Vein endothelial cell (primary cell): ENCODE measurements around the gene TP53AIP1. TPM values are rescaled to one million over a fixed set of nuclear protein-coding genes. Genes with fewer than 3 reads are reported as not detected.

Experiments
- total RNA-seq: library from RNA; depleted of rRNA; stranded (reverse); fragments of >200 nt; gene quantifications from 2 replicates; pipeline ENCODE4 v1.2.3, GENCODE V29; 2012

The TP53AIP1 gene, protein sequence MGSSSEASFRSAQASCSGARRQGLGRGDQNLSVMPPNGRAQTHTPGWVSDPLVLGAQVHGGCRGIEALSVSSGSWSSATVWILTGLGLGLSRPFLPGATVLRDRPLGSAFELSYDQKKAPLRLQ
- not detected in 2 replicates for total RNA-seq

DNA sequence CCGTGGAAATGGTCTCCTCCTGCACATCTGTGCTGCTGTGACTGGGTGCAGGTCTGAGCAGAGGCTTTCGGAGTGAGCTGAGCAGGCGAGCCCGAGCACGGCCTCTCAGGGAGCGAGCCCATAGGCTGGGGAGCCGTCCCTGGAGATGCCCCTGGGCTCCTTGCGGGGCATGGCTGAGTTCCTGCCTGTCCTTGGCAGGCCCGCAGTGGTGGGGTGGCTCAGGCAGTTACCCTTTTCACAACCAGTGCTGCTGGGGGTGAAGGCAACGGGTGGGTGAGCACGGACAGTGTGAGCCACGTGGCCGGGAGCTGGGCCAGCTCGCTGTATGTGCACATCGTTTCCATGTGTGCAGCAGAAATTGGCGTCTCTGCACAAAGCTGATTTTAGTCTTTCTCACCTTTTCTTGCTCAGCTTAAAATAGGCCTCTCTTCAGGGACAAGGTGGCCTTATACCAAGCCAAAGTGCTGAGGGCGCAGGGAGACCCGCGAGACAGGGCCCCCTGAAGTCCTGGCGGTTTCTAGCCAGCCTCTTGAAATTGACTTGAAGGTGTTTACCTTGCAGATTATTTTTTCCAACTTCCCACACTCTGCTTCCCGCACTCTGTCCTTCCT, at the start of gene TP53AIP1:
TSS of gene TP53AIP1 (minus strand) at position 55 of the 611 bp plus-strand sequence. CDS start 5,053 bp downstream, outside the sequence.

DNA sequence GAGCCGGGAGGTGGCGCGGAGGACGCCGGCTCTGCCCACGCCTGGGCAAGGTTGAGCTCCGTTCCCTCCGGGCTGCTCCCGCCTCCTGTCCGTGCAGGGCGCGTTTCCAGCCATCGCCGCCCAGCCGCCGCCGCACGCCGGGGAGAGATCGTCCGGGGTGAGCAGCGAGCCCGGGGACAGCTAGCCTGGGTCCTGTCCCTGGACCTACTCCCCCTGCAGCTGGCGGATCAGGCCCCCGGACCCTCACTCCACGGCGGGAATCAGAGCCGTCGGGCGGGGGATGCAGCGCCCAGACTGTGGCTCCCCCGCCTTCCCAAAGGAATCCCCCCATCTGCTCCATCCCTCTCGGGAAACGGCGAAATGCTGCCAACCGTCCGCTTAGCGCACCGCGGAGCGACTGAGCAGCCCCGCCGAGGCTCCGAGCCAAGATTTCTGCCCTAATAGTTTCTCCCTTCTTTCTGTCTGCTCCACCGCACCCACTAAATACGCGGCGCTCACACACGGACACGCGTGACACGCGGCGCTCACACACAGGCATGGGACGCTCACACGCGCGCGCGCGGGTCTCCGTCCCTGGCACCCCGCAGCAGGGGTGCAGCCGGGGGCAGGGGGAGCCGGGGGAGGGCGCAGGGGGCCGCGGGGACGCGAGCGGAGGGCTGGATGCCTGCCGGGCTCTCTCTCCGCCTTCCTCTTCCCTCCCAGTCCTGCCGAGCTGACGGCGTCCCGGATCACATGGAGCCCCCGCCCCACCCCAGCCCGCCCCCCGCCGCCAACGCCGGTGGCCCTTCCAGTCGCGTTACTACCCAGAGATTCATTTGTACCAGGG, 51.9 kb downstream of the TP53AIP1 start, which contains the start of gene KCNJ5:
TSS of gene KCNJ5 (plus strand) at position 814 of the 826 bp plus-strand sequence. CDS start 19,918 bp downstream, outside the sequence.

Other genes with a start within 250 kb of the TP53AIP1 start
- gene FLI1, start 248.8 kb downstream of the TP53AIP1 start, total RNA-seq, result 164 and 229 TPM in 2 replicates
- 0.33 TPM in 1 of 2 replicates, not detected in the other for gene KCNJ1, start 75.6 kb downstream of the TP53AIP1 start, total RNA-seq
- not detected in 2 replicates for gene KCNJ5, start 51.5 kb downstream of the TP53AIP1 start, total RNA-seq
- gene ARHGAP32, start 249.5 kb upstream of the TP53AIP1 start, total RNA-seq, result 8.8 and 9.9 TPM in 2 replicates